ENCODE measurements around the gene CALHM2.

- TF ChIP-seq, protein P1, sequence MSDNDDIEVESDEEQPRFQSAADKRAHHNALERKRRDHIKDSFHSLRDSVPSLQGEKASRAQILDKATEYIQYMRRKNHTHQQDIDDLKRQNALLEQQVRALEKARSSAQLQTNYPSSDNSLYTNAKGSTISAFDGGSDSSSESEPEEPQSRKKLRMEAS (IDR thresholded peaks at IDR 0.05; ENCODE audit: low read depth) = no peak
- no peak for TF ChIP-seq SMC3 (IDR thresholded peaks at IDR 0.05; ENCODE audit: low read depth, low read length)
- no peak for TF ChIP-seq NFIC (IDR thresholded peaks at IDR 0.05; ENCODE audit: borderline replicate concordance)
- no peak for TF ChIP-seq GABPA (IDR thresholded peaks at IDR 0.05; ENCODE audit: low read depth)
- TF ChIP-seq, protein P2, sequence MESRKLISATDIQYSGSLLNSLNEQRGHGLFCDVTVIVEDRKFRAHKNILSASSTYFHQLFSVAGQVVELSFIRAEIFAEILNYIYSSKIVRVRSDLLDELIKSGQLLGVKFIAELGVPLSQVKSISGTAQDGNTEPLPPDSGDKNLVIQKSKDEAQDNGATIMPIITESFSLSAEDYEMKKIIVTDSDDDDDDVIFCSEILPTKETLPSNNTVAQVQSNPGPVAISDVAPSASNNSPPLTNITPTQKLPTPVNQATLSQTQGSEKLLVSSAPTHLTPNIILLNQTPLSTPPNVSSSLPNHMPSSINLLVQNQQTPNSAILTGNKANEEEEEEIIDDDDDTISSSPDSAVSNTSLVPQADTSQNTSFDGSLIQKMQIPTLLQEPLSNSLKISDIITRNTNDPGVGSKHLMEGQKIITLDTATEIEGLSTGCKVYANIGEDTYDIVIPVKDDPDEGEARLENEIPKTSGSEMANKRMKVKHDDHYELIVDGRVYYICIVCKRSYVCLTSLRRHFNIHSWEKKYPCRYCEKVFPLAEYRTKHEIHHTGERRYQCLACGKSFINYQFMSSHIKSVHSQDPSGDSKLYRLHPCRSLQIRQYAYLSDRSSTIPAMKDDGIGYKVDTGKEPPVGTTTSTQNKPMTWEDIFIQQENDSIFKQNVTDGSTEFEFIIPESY (IDR thresholded peaks at IDR 0.05; ENCODE audit: borderline replicate concordance, low read depth) = no peak
- no peak for TF ChIP-seq POLR2AphosphoS5 (IDR thresholded peaks at IDR 0.05; ENCODE audit: low read depth, low read length)
- TF ChIP-seq REST (IDR thresholded peaks at IDR 0.05; ENCODE audit: low read depth, low read length) = no peak
- no peak for TF ChIP-seq EZH2phosphoT487 (IDR thresholded peaks at IDR 0.05; ENCODE audit: borderline replicate concordance, low read depth)
- no peak for TF ChIP-seq CTCF (IDR thresholded peaks at IDR 0.05)
- TF ChIP-seq EP300 (IDR thresholded peaks at IDR 0.05; ENCODE audit: borderline replicate concordance in 1 of 2, low read depth in 1 of 2, low read length in 1 of 2) = no peak
- no peak for TF ChIP-seq TAF1 (IDR thresholded peaks at IDR 0.05; ENCODE audit: borderline replicate concordance, low read depth, low read length)
- TF ChIP-seq GATA2 (CRISPR knock-in tag; IDR thresholded peaks at IDR 0.05) = no peak
Observed at GRCh38 chr10:103449208-103450144, 2.7 kb downstream of the CALHM2 start.
